ENCODE data around the gene PCDH1.
"Not testable (repeated sequence)": the region's sequence is repeated elsewhere in the genome, so short reads cannot be mapped to it uniquely, and the experiment has no call there.

DNA sequence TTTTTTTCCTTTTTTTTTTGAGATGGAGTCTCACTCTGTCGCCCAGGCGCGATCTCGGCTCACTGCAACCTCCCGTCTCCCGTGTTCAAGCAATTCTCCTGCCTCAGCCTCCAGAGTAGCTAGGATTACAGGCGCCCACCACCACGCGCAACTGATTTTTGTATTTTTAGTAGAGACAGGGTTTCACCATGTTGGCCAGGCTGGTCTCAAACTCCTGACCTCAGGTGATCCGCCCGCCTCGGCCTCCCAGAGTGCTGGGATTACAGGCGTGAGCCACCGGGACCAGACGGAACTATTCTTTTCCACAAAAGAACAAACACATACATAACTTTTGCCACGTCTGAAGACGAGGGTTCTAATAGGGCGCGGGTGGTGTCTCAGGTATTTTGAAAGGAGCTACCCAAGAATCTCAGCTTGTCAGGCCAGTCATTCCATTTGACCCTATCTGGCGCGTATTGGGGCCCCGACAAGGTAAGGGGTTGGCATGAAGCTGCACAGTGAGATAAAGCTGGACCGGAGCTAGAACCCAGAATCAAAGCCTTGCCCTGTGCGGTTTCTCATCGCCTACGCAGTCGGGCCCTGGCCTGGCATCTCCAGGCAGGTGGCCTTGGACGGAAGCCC is 44.7 kb upstream of the PCDH1 start:
- TF ChIP-seq, protein P1, sequence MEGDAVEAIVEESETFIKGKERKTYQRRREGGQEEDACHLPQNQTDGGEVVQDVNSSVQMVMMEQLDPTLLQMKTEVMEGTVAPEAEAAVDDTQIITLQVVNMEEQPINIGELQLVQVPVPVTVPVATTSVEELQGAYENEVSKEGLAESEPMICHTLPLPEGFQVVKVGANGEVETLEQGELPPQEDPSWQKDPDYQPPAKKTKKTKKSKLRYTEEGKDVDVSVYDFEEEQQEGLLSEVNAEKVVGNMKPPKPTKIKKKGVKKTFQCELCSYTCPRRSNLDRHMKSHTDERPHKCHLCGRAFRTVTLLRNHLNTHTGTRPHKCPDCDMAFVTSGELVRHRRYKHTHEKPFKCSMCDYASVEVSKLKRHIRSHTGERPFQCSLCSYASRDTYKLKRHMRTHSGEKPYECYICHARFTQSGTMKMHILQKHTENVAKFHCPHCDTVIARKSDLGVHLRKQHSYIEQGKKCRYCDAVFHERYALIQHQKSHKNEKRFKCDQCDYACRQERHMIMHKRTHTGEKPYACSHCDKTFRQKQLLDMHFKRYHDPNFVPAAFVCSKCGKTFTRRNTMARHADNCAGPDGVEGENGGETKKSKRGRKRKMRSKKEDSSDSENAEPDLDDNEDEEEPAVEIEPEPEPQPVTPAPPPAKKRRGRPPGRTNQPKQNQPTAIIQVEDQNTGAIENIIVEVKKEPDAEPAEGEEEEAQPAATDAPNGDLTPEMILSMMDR (IDR thresholded peaks at IDR 0.05) = not testable (repeated sequence)
- not testable (repeated sequence) for TF ChIP-seq EP300 (IDR thresholded peaks at IDR 0.05; ENCODE audit: low read depth); POLR2A (IDR thresholded peaks at IDR 0.05)

Data from transverse colon (tissue), 3 donors.